ENCODE measurements around the gene GNPAT.

- TF ChIP-seq CTCF (conservative IDR thresholded peaks at IDR 0.05; ENCODE audit: low read depth, low read length) (no peak), EZH2 (IDR thresholded peaks at IDR 0.05; ENCODE audit: borderline replicate concordance, low read depth, low read length, poor library complexity, severe bottlenecking) (no peak)
Observed at GRCh38 chr1:231194843-231195516, 46.0 kb upstream of the GNPAT start.
